Measurements from ENCODE around the gene MMEL1. TPM values are rescaled to one million over a fixed set of nuclear protein-coding genes. Genes with fewer than 3 reads are reported as not detected.
"Not testable (repeated sequence)": the region's sequence is repeated elsewhere in the genome, so short reads cannot be mapped to it uniquely, and the experiment has no call there.

The MMEL1 gene
- total RNA-seq, 1 experiment from 2014 or later, result not detected

DNA sequence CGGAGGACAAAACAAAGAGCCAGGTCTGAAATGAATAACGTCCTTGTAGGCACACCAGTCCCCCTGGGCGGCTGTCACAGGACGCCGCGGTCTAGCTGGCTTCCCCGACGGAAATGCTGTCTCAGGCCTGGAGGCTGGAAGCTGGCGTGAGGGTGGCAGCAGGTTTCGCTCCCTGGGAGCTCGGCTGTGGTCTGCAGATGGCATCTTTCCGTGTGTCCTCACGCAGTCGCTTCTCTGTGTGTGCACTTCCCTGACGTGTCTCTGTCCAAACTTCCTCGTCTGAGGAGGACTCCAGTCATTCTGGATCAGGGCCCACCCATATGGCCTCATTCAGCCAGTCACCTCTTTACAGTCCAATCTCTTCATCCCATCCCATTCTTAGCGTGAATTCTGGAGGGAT lies 62.5 kb downstream of the MMEL1 start:
- DNase-seq, result no peak
- peaks cover 47% of the 10 kb centered on the region for H3K27me3 ChIP-seq
- H3K4me1 ChIP-seq, result no peaks in the 10 kb centered on the region
- no peak overlapping the region for H3K4me3 ChIP-seq
- no peaks in the 10 kb centered on the region for H3K36me3 ChIP-seq
- 0 out of 2 replicates have a peak, but pooled peaks cover 5% of the 10 kb centered on the region for H3K9me3 ChIP-seq (replicated peaks)
- H3K27ac ChIP-seq, result no peak overlapping the region

DNA sequence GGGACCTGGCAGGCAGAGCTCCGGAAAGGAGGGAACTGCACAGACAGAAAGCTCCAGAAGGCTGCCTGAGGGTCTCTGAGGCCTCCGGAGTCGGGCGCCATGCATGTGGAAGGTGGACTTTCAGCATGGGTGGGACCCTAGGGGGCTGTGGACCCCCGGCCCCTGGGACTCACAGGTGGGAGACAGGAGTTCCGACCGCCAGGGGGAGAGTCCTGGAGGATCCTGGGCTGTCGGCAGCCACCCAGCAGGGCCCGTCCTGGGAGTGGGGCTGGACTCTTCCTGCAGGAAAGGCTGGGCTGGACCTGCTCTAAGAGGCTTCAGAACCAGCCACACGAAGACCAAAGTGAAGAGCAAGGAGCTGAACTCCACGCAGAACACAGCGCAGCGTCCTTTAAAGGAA lies 63.1 kb downstream of the MMEL1 start:
- not testable (repeated sequence) for H3K9me3 ChIP-seq (replicated peaks); H3K4me3 ChIP-seq; H3K4me1 ChIP-seq; H3K36me3 ChIP-seq; DNase-seq; H3K27ac ChIP-seq
- H3K27me3 ChIP-seq, result peaks cover 52% of the 10 kb centered on the region

DNA sequence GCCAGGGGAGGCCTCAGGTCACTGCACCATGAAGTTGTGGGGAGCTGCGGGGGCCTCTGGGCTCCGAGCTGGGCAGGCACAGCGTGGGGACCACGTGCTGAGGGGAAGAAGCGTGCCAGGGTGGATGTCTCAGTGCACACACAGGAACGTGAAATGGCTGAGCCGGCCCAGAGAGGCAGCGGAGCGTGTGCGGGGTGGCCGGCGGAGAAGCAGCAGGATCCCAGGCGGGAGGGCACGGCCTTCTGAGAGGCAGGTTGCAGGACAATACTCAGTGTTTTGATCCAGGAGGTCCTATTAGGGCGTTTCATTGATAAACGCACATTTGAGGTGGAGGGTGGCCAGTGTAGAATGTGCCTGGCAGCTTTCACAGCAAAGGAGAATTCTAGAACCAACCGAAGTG lies 63.8 kb downstream of the MMEL1 start:
- Histone ChIP-seq H3K27ac (no peak overlapping the region), H3K36me3 (no peaks in the 10 kb centered on the region), H3K27me3 (peaks cover 54% of the 10 kb centered on the region), H3K4me3 (no peak overlapping the region), H3K9me3 (replicated peaks) (0 out of 2 replicates have a peak, but pooled peaks cover 5% of the 10 kb centered on the region), H3K4me1 (no peaks in the 10 kb centered on the region)
- no peak for DNase-seq

DNA sequence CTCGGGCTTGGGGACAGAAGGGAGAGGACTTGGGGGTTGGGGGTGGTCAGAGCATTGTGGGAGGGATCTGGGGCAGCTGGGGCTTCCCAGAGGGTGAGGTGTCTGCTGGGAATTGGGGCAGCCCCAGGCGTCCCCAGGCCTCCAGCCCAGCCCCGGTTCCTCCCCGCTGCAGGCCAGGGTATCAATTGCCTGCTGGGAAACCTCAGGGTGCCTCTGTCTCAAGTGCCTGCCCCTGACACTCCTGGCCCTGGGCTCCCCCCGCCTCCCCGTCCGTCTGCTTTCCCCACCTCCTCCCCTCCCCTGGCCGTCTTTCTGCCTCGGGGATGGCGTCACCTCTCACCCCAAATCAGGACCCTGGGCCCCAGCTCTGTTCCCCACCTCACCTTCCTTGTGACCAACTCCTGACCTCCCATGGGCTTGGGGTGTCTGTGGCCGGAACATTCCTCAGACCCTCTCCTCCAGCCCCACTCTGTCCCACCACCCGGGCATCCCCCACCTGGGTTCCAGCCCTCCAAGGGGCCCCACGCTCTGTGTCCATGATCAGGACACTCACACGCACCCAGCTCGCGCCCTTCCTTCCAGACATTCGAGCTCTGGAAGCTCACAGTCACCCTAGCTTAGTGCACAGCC lies 64.5 kb downstream of the MMEL1 start:
- not testable (repeated sequence) for H3K9me3 ChIP-seq (replicated peaks); H3K27ac ChIP-seq; H3K4me3 ChIP-seq; DNase-seq; H3K36me3 ChIP-seq; H3K4me1 ChIP-seq
- H3K27me3 ChIP-seq, result peaks cover 56% of the 10 kb centered on the region

DNA sequence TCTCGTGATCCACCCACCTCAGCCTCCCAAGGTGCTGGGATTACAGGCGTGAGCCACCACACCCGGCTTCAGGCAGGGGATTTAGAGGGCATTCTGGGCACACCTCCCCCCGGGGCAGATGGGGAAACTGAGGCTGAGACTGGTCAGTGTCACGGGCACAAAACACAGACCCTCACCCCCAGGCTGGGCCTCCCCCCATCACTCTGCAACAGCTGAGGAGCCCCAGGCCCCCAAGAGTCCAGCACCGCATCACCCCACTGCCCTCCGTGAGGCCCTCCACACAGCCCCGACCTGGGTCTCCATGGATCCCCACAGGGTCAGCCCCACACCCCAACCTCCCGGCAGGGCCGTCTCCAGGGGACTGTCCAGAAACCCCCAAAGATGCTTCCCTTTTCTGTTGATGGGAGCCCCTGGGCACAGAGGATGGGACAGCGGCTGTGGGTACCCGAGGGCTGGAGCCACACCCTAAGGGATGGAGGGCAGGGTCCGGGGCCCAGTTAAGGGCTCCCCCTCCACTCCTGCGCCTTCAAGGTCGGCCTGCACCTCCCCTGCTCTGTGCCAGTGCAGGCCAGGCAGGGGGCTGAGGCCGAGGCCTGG lies 65.6 kb downstream of the MMEL1 start:
- no peaks in the 10 kb centered on the region for H3K36me3 ChIP-seq
- DNase-seq, result no peak
- H3K4me3 ChIP-seq, result no peak overlapping the region

DNA sequence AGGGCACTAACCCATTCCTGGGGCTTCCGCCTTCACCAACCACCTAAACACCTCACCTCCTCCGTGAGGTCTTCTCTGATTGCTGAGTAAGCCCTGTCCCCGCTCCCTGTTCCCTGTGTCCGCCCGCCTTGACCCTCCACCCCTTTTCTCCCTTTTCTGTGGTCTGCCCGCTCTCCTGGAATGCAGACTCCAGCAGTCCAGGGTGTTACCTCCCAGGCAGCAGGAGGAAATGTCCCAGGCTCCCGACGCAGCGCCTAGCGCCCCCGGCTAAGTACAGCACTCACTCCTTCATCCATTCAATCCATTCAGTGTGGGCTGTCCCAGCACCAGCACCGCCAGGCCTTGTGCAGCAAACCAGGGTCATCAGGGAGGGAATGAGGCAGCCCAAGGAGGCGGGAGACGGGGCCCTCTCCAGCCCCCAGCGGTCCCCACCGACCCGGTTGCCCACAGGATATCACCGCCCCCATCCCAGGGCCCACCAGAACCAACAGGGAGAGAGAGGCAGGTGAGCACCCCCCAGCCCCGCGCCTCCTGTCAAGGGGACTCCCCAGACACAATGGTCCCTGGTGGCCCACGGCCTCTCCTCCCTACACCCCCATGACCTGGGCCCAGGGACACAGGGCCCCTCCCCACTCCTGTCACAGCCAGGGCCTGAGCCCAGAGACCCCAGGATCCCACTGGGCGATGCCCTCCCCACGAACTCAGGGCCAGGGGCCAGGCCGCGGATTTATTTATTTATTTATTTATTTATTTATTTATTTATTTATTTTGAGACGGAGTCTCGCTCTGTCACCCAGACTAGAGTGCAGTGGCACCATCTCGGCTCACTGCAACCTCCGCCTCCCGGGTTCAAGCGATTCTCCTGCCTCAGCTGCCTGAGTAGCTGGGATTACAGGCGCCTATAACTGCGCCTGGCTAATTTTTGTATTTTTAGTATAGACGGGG lies 66.4 kb downstream of the MMEL1 start:
- Histone ChIP-seq H3K27ac (no peak overlapping the region), H3K4me1 (no peaks in the 10 kb centered on the region; the same call in 1 of the 2 replicates), H3K36me3 (no peaks in the 10 kb centered on the region), H3K4me3 (no peak overlapping the region), H3K9me3 (replicated peaks) (no peaks in the 10 kb centered on the region), H3K27me3 (peaks cover 70% of the 10 kb centered on the region)
- DNase-seq, result no peak

More for the DNA sequence above, 65.6 kb downstream of the MMEL1 start:
- no peaks in the 10 kb centered on the region; the same call in 1 of the 2 replicates for H3K4me1 ChIP-seq
- H3K27me3 ChIP-seq, result peaks cover 62% of the 10 kb centered on the region
- H3K27ac ChIP-seq, result no peak overlapping the region
- no peaks in the 10 kb centered on the region for H3K9me3 ChIP-seq (replicated peaks)

DNA sequence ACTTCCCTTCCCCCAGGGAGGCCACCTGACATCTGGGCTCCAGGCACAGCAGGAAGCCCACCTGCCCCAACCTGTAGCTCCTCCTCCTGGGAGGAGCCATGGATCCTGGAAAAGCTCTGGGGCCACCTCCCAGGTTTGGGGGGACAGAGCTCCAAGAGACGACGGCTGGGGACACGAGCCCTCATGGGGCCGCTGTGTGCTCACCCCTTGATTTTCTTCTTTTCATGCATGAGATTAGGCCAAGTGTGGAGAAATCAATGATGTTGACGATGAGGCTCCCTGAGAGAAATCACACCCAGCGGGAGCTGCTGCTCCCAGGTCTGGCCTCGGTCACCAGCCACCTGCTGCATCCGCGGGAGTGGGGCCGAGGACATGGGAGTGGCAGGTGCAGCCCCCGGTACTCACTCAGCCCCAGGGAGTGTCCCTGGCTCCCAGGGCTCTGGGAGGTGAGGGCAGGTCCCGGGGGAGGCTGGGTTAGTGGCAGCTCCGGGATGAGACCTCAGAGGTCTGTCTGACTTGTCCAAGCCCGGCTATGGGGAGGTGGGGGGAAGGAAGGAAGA lies 67.9 kb downstream of the MMEL1 start:
- Histone ChIP-seq H3K27ac (no peak overlapping the region), H3K27me3 (peaks cover 74% of the 10 kb centered on the region)
- DNase-seq, result no peak

DNA sequence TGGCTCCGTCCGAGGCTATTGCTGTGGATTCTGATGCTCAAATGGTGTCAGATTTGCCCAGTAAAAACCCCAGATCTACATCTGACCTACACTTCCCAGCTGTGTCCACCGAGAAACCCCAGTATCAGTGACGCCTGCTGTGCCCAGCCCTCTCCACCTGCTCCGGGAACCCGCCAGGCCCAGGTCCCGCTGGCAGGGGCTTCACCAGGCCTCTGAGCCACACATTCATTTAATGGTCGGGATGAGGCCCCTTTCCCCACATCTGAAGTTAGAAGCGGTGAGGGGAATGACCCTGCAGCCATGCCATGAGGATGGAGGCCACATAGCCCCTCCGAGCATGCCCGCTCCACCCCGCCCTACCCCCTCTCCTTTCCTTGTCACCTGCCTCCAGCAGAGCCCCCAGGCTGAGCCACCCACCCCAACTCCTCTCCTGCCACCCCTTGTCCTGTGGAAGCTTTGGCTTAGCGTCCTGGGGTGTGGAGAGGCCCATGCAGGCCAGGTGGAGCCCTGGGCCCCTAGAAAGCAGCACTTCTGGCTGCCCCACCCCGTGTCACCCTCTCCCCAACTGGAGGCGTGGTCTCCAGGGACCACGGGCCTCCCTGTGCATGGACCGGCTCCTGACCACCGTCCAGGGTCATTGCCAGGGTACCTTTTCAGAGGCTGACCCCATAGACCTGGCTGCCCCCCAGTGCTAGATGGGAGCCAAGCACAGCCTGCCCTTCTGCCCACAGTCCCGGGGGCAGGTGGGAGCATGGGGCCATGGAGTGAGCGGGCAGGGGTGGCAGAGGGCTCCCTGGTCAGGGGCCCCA lies 68.6 kb downstream of the MMEL1 start:
- no peak for DNase-seq
- no peaks in the 10 kb centered on the region; the same call in 1 of the 2 replicates for H3K4me1 ChIP-seq
- no peaks in the 10 kb centered on the region for H3K36me3 ChIP-seq
- no peak overlapping the region for H3K4me3 ChIP-seq
- H3K9me3 ChIP-seq (replicated peaks), result no peaks in the 10 kb centered on the region
- H3K27ac ChIP-seq, result no peak overlapping the region
- H3K27me3 ChIP-seq, result peaks cover 78% of the 10 kb centered on the region

More for the DNA sequence above, 67.9 kb downstream of the MMEL1 start:
- H3K9me3 ChIP-seq (replicated peaks), result no peaks in the 10 kb centered on the region
- no peak overlapping the region for H3K4me3 ChIP-seq
- no peaks in the 10 kb centered on the region; the same call in 1 of the 2 replicates for H3K4me1 ChIP-seq
- H3K36me3 ChIP-seq, result no peaks in the 10 kb centered on the region

DNA sequence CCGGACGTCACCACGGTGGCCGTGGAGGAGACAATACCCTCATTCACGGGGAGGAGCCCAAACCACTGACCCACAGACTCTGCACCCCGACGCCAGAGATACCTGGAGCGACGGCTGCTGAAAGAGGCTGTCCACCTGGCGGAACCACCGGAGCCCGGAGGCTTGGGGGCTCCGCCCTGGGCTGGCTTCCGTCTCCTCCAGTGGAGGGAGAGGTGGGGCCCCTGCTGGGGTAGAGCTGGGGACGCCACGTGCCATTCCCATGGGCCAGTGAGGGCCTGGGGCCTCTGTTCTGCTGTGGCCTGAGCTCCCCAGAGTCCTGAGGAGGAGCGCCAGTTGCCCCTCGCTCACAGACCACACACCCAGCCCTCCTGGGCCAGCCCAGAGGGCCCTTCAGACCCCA lies 69.6 kb downstream of the MMEL1 start:
- Histone ChIP-seq H3K27me3 (peaks cover 86% of the 10 kb centered on the region), H3K9me3 (replicated peaks) (no peaks in the 10 kb centered on the region), H3K4me1 (no peaks in the 10 kb centered on the region; the same call in 1 of the 2 replicates), H3K36me3 (no peaks in the 10 kb centered on the region), H3K4me3 (no peak overlapping the region), H3K27ac (no peak overlapping the region)
- DNase-seq, result no peak

DNA sequence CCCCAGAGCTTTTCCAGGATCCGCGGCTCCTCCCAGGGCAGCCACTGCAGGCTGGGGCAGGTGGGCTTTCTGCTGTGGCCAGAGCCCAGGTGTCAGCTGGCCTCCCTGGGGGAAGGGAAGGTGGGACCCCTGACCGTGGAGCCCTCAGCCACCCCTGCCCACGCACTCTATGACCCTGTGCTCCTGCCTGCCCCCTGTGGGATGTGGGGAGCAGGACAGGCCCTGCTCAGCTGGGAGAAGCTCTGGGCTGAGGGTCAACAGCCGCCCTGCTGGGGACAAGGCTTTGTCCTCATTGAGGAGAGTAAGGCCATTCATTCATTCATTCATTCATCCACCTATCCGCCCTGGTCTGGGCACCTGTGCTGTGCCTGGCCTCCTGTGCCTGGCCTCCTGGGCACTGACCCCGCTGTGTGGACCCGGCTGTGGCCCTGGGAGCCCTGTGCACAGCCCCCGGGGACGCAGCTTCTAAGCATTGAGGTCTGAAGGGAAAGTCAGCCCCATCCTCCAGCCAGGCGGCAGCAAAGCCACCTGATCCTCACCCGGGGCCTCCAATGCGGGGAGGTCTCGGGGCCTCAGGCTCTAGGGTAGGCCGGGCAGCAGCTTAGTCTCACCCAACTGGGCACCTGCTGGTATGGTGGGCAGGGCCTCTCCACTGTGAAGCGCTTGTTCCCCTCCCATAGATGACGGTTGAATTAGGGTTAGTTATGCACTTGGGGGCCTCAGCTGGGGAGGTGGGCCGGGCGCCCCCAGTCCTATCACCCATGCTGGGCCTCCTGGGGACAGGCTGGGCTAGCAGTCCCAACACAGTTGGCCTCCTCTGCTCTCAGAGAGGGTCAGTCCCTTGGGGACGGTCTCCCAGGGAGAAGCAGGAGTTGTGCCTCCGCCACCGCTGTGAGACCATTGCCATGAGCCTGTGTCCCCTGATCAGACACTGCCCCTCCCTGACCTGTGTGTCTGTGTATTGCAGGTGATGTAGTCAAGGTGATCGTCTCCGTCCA lies 70.6 kb downstream of the MMEL1 start:
- Histone ChIP-seq H3K4me3 (no peak overlapping the region), H3K27ac (no peak overlapping the region), H3K9me3 (replicated peaks) (no peaks in the 10 kb centered on the region), H3K36me3 (no peaks in the 10 kb centered on the region), H3K4me1 (no peaks in the 10 kb centered on the region; the same call in 1 of the 2 replicates), H3K27me3 (peaks cover 92% of the 10 kb centered on the region)
- no peak for DNase-seq

DNA sequence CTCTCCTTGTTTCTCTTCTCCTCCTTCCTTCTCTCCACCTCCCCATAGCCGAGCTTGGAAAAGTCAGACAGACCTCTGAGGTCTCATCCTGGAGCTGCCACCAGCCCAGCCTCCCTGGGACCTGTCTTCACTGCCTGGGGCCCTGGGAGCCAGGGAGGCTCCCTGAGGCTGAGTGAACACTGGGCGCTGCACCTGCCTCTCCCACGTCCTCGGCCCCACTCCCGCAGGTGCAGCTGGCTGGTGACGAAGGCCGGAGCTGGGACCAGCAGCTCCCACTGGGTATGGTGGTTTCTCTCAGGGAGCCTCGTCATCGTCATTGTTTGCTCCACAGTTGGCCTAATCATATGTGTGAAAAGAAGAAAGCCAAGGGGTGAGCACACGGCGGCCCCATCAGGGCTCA lies 71.4 kb downstream of the MMEL1 start:
- no peaks in the 10 kb centered on the region for H3K9me3 ChIP-seq (replicated peaks)
- no peaks in the 10 kb centered on the region for H3K36me3 ChIP-seq
- H3K27ac ChIP-seq, result no peak overlapping the region
- H3K4me1 ChIP-seq, result no peaks in the 10 kb centered on the region; the same call in 1 of the 2 replicates
- no peak for DNase-seq
- peaks cover 92% of the 10 kb centered on the region for H3K27me3 ChIP-seq
- H3K4me3 ChIP-seq, result no peak overlapping the region

DNA sequence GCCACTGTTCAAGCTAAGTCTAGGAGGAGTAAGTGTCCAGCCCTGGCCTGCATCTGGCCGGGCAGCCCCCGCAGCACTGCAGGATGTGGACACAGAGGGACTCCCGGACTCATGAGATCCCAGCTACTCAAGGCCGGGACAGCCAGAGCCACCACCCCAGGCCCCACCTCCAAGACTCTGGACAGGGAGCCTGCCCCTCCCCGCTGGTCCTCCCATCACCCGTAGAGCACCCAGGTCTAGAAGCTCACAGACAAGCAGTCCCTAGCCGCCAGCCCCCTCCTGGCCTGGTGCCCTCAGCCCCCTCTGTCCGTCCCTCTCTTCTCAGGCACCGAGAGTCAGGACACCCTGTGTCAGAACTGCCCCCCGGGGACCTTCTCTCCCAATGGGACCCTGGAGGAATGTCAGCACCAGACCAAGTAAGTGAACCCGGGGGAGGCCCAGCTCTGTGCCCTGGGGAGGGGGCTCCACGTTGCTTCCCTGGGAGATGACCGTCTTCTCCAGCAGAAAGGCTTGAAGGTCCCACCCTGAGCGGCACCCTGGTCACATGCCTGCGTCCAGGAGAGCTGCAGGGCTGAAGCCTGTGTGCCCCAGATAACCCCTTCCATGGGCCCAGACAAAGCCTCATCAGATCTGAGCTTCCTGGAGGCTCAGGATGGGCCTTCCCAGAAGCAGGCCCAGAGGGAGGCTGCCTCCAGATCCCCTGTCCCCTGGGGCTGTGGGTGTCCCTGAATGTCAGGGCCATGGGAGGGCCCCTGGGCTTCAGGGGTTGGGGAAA lies 72.3 kb downstream of the MMEL1 start:
- H3K4me3 ChIP-seq, result no peak overlapping the region
- H3K9me3 ChIP-seq (replicated peaks), result no peaks in the 10 kb centered on the region
- no peaks in the 10 kb centered on the region for H3K36me3 ChIP-seq
- no peaks in the 10 kb centered on the region; the same call in 1 of the 2 replicates for H3K4me1 ChIP-seq
- H3K27me3 ChIP-seq, result peaks cover 92% of the 10 kb centered on the region
- no peak overlapping the region for H3K27ac ChIP-seq
- DNase-seq, result no peak
